GM12878 (cell line): ENCODE results near the gene PTMA. TPM values are rescaled to one million over a fixed set of nuclear protein-coding genes. Genes with fewer than 3 reads are reported as not detected.
A peak's percentile ranks its signal among the peaks of the same experiment; 100 is the strongest.

Source experiments
- ATAC-seq: fragments of 200-7000 bp; cut with Tn5 transposase; 3 replicates; pipeline ENCODE4 v1.9.1; 2020; ENCODE audit warnings: mild to moderate bottlenecking, moderate library complexity
- BruUV-seq: library from RNA; stranded (reverse); fragments of 400-500 nt; replicated peaks from 2 replicates; lab custom pipeline; 2021; lab: Mats Ljungman, UMichigan
- CTCF ChIA-PET: fragments of 300-600 bp; sonication (Branson Sonifier 250); formaldehyde crosslinking; extraction: SDS; loops from one replicate; lab custom pipeline; 2021; ENCODE audit warnings: inconsistent platforms; lab: Yijun Ruan, JAX
- POLR2A ChIA-PET: fragments of 350-600 bp; formaldehyde crosslinking; extraction: SDS; loops from one replicate; lab custom pipeline; 2021; ENCODE audit warnings: inconsistent platforms; lab: Charles Lee
- RAD21 ChIA-PET: fragments of 300-600 bp; sonication (Branson Sonifier 250); formaldehyde crosslinking; loops from one replicate; lab custom pipeline; 2023; ENCODE audit warnings: antibody characterized with exemption; ENCODE audit not compliant: unreplicated experiment; lab: Charles Lee
- SMC1A ChIA-PET: fragments of 300-600 bp; sonication (Branson Sonifier 250); formaldehyde crosslinking; loops from one replicate; lab custom pipeline; 2023; ENCODE audit not compliant: unreplicated experiment, uncharacterized antibody; lab: Charles Lee
- DNase-seq: peaks from one replicate; pipeline ENCODE4 v3.0.0-alpha.2; 2011; ENCODE audit warnings: low read depth, low spot score
- FAIRE-seq: peaks from 3 replicates; lab custom pipeline; 2011; peaks lifted over from hg19 to GRCh38; lab: Jason Lieb, UNC
- H2AFZ ChIP-seq: 2 replicates; pipeline ENCODE4 v1.6.0; 2011; ENCODE audit warnings: low read depth, low read length, control low read depth; ENCODE audit not compliant: control insufficient read depth
- H3K27ac ChIP-seq: 2 replicates; pipeline ENCODE4 v1.5.1; 2011; ENCODE audit warnings: control low read depth; ENCODE audit not compliant: control insufficient read depth, insufficient read depth
- H3K27me3 ChIP-seq, 2 experiments: replicated peaks in 1 of 2; 2 replicates each; pipeline versions ENCODE4 v1.6.0 to v1.6.1; 2011; ENCODE audit warnings: low read length in 1 of 2; ENCODE audit not compliant: control insufficient read depth in 2 of 2, insufficient read depth in 2 of 2
- H3K36me3 ChIP-seq, 2 experiments: 2 replicates each; pipeline ENCODE4 v1.5.1; 2011; ENCODE audit warnings: low read length in 1 of 2; ENCODE audit not compliant: control insufficient read depth in 2 of 2, insufficient read depth in 2 of 2
- H3K4me1 ChIP-seq: 2 replicates; pipeline ENCODE4 v1.6.1; 2011; ENCODE audit warnings: mild to moderate bottlenecking, low read length, moderate library complexity, mixed read lengths; ENCODE audit not compliant: control insufficient read depth, insufficient read depth
- H3K4me2 ChIP-seq: 2 replicates; pipeline ENCODE4 v1.6.0; 2011; ENCODE audit warnings: control low read depth; ENCODE audit not compliant: control insufficient read depth, insufficient read depth
- H3K4me3 ChIP-seq: fragments of 200-600 bp; sonication (generic); 2 replicates; pipeline ENCODE4 v1.5.1; 2016
- H3K79me2 ChIP-seq: 2 replicates; pipeline ENCODE4 v1.6.0; 2011; ENCODE audit warnings: low read length; ENCODE audit not compliant: control insufficient read depth, insufficient read depth
- H3K9ac ChIP-seq: 2 replicates; pipeline ENCODE4 v1.8.0; 2011; ENCODE audit warnings: low read length, control low read depth, mixed read lengths; ENCODE audit not compliant: control insufficient read depth, insufficient read depth
- H3K9me3 ChIP-seq: replicated peaks from 3 replicates; pipeline ENCODE4 v1.5.1; 2011; ENCODE audit warnings: mild to moderate bottlenecking, low read length; ENCODE audit not compliant: control insufficient read depth, insufficient read depth
- H4K20me1 ChIP-seq: 2 replicates; pipeline ENCODE4 v1.6.0; 2011; ENCODE audit not compliant: control insufficient read depth, insufficient read depth
- ATF3 ChIP-seq: IDR thresholded peaks from 2 replicates; pipeline ENCODE4 v1.6.1; 2011; ENCODE audit warnings: low read depth, mild to moderate bottlenecking, low read length, moderate library complexity, borderline replicate concordance; ENCODE audit errors: extremely low read depth
- BCL11A ChIP-seq: IDR thresholded peaks from 2 replicates; pipeline ENCODE4 v1.6.1; 2011; ENCODE audit warnings: low read depth, low read length
- EGR1 ChIP-seq, 2 experiments: IDR thresholded peaks; 1 replicate in 1 of 2; 2 replicates in 1 of 2; pipeline ENCODE4 v1.6.1; 2011 to 2012; ENCODE audit warnings: low read depth in 2 of 2, low read length in 2 of 2, borderline replicate concordance in 1 of 2, mild to moderate bottlenecking in 1 of 2, moderate library complexity in 1 of 2
- FOS ChIP-seq: IDR thresholded peaks from 3 replicates; pipeline ENCODE4 v1.6.1; 2011; ENCODE audit warnings: borderline replicate concordance; ENCODE audit not compliant: insufficient read length; ENCODE audit errors: extremely low read depth
- IRF4 ChIP-seq: IDR thresholded peaks from 2 replicates; pipeline ENCODE4 v1.6.1; 2011; ENCODE audit warnings: low read depth, low read length
- LARP7 ChIP-seq: fragments of 450-650 bp; IDR thresholded peaks from 2 replicates; pipeline ENCODE4 v1.6.1; 2017; ENCODE audit warnings: mild to moderate bottlenecking
- MYB ChIP-seq: fragments of 150-350 bp; IDR thresholded peaks from 2 replicates; pipeline ENCODE4 v1.6.1; 2014; ENCODE audit warnings: mild to moderate bottlenecking, low read depth, low read length, borderline replicate concordance
- NFYB ChIP-seq: IDR thresholded peaks from 2 replicates; pipeline ENCODE4 v1.6.1; 2011; ENCODE audit warnings: low read depth, mild to moderate bottlenecking, low read length, improper control_type of control experiment, moderate library complexity; ENCODE audit not compliant: insufficient read depth
- POLR2A ChIP-seq: IDR thresholded peaks from 2 replicates; pipeline ENCODE4 v1.6.1; 2011; ENCODE audit warnings: low read depth, mild to moderate bottlenecking, low read length
- RAD51 ChIP-seq: fragments of 450-650 bp; IDR thresholded peaks from 2 replicates; pipeline ENCODE4 v1.6.1; 2016; ENCODE audit warnings: moderate library complexity, mild to moderate bottlenecking, inconsistent platforms
- SIN3A ChIP-seq: IDR thresholded peaks from 2 replicates; pipeline ENCODE4 v1.6.1; 2012; ENCODE audit warnings: low read depth, low read length, improper control_type of control experiment
- SPI1 ChIP-seq: IDR thresholded peaks from 2 replicates; pipeline ENCODE4 v1.6.1; 2011; ENCODE audit warnings: low read depth, mild to moderate bottlenecking, low read length, moderate library complexity, borderline replicate concordance; ENCODE audit not compliant: insufficient read depth
- SREBF2 ChIP-seq: IDR thresholded peaks from 2 replicates; pipeline ENCODE4 v1.6.1; 2012; ENCODE audit warnings: mild to moderate bottlenecking, low read length
- SRF ChIP-seq, 2 experiments: IDR thresholded peaks; 2 replicates each; pipeline ENCODE4 v1.6.1; 2011; ENCODE audit warnings: low read depth in 2 of 2, low read length in 2 of 2, mild to moderate bottlenecking in 1 of 2, moderate library complexity in 1 of 2
- TCF3 ChIP-seq: IDR thresholded peaks from 2 replicates; pipeline ENCODE4 v1.6.1; 2012; ENCODE audit warnings: low read depth, mild to moderate bottlenecking, low read length, borderline replicate concordance; ENCODE audit not compliant: insufficient read depth
- YBX1 ChIP-seq: fragments of 450-650 bp; IDR thresholded peaks from 2 replicates; pipeline ENCODE4 v1.6.1; 2016; ENCODE audit warnings: antibody characterized with exemption
- ZNF384 ChIP-seq: IDR thresholded peaks from 2 replicates; pipeline ENCODE4 v1.6.1; 2012; ENCODE audit warnings: low read depth, mild to moderate bottlenecking, low read length, improper control_type of control experiment, borderline replicate concordance
- WGBS: methylation state at CpG from one replicate; pipeline ENCODE4 v1.1.6; 2016; ENCODE audit warnings: low lambda C conversion rate; ENCODE audit not compliant: insufficient replicate concordance, insufficient coverage; ENCODE audit errors: missing lambda C conversion rate; 5-methylcytosine and 5-hydroxymethylcytosine counted together
- in situ Hi-C: fragments of 300-500 bp; cut with MboI; formaldehyde crosslinking; loops from 9 replicates; pipeline ENCODE4 v1.14.3; 2018; ENCODE audit warnings: mixed read lengths
- intact Hi-C: fragments of 100-400 bp; cut with micrococcal nuclease; formaldehyde crosslinking; loops from one replicate; pipeline ENCODE4 v1.14.2; 2022; ENCODE audit not compliant: unreplicated experiment
- polyA plus RNA-seq, 11 experiments: library from polyadenylated mRNA; depleted of rRNA in 4 of 11; unstranded in 6 of 11; stranded (reverse) in 5 of 11; fragments of >200 nt; fragmentation: Nextera tagmentation in 4 of 11; fragmentation: Illumina TruSeq in 1 of 11; extraction: Ambion mirVana in 4 of 11; extraction: Trizol in 1 of 11; gene quantifications; 1 replicate in 1 of 11; 2 replicates in 10 of 11; pipeline versions ENCODE4 v1.2.1 to v1.2.3, GENCODE V29; 2011 to 2016; ENCODE audit warnings: inconsistent platforms in 2 of 11, missing spikeins in 2 of 11, low read depth in 1 of 11
- total RNA-seq, 4 experiments: library from RNA; depleted of rRNA in 3 of 4; stranded (reverse); fragments of >200 nt in 3 of 4; fragmentation: Illumina TruSeq in 1 of 4; extraction: Trizol in 1 of 4; gene quantifications; 2 replicates each; pipeline versions ENCODE4 v1.2.1 to v1.2.3, GENCODE V29; 2013 to 2021
- TF ChIP-seq, protein P1 (sequence below): fragments of 450-650 bp; IDR thresholded peaks from 2 replicates; pipeline ENCODE4 v1.6.1; 2017; ENCODE audit warnings: low read depth, mild to moderate bottlenecking, moderate library complexity
- TF ChIP-seq, protein P2 (sequence below): IDR thresholded peaks from 2 replicates; pipeline ENCODE4 v1.6.1; 2011; ENCODE audit warnings: borderline replicate concordance, low read depth, mild to moderate bottlenecking, moderate library complexity, mixed read lengths, low read length; ENCODE audit not compliant: insufficient read depth; ENCODE audit errors: extremely low read length

Gene PTMA
- total and polyA plus RNA-seq, 10 of the 15 experiments (the other 5 are each of a cell fraction or from before 2014, with no cell fraction given) = 1,144 to 5,018 (median 3,464) TPM

GRCh38 chr2:231717281-231718171 is 9.2 kb downstream of the PTMA start:
- H2AFZ ChIP-seq = peak overlapping the region; percentile 72
- peak overlapping the region; percentile 64 for H3K9ac ChIP-seq
- no peak for FAIRE-seq
- POLR2A ChIA-PET = interaction anchor here (0.7 to 7.3 kb wide), 6 partner anchors 9 to 520 kb away, joined by 3 to 102 read pairs (median 6); partner anchors contain the start of gene PTMA
- in situ Hi-C loops = loop anchor here (5.0 kb wide), 2 partner anchors 40 to 110 kb away; no protein-coding TSS in a partner anchor
- H3K4me1 ChIP-seq = peaks cover 30% of the 10 kb centered on the region
- BruUV-seq = no TSS peak
- ATAC-seq = peak; percentile 13; the same call in 2 of the 3 replicates
- DNase-seq = peak; percentile 53
- H3K27me3 ChIP-seq = no peaks in the 10 kb centered on the region
- SMC1A ChIA-PET = interaction anchor here (0.7 to 16.5 kb wide), 7 partner anchors 30 to 116 kb away, joined by 3 to 343 read pairs (median 3); no protein-coding TSS in a partner anchor
- CTCF ChIA-PET = interaction anchor here (0.8 to 11.8 kb wide), 14 partner anchors 7 to 156 kb away, joined by 3 to 811 read pairs (median 16); partner anchors contain the start of gene PTMA
- peak overlapping the region; percentile 68 for H3K27ac ChIP-seq
- H3K4me3 ChIP-seq = 0 out of 2 replicates have a peak overlapping the region, but pooled peaks have one; percentile 33
- peaks cover 0 to 14% of the 10 kb centered on the region in 2 experiments; a peak in 3 of 4 replicates for H3K36me3 ChIP-seq
- 42% methylated on average over 12 of the region's 13 CpGs for WGBS
- RAD21 ChIA-PET = interaction anchor here (0.6 to 11.7 kb wide), 3 partner anchors 35 to 105 kb away, joined by 3 to 463 read pairs (median 124); no protein-coding TSS in a partner anchor
- peak overlapping the region; percentile 38; the same call in 1 of the 2 replicates for H3K4me2 ChIP-seq
- peaks cover under 1% of the 10 kb centered on the region; the same call in 1 of the 2 replicates for H4K20me1 ChIP-seq
- peaks cover 3% of the 10 kb centered on the region for H3K79me2 ChIP-seq
- intact Hi-C loops = loop anchor here (1.0 kb wide), 1 partner anchor 154 kb away; no protein-coding TSS in a partner anchor
- no peaks in the 10 kb centered on the region for H3K9me3 ChIP-seq
- TF ChIP-seq SPI1 (peak; percentile 55; the same call in 1 of the 2 replicates), SREBF2 (no peak), RAD51 (peak; percentile 86), EGR1 (IDR thresholded peaks at IDR 0.05; ENCODE audit: borderline replicate concordance in 1 of 2, low read depth in 2 of 2, low read length in 2 of 2) (no peak), IRF4 (no peak), NFYB (peak; percentile 93), SIN3A (no peak), FOS (peak; percentile 29), BCL11A (no peak), ATF3 (peak; percentile 70; the same call in 1 of the 2 replicates), POLR2A (peak; percentile 60), TCF3 (no peak), ZNF384 (peak; percentile 85), YBX1 (no peak), LARP7 (no peak), SRF (IDR thresholded peaks at IDR 0.05; ENCODE audit: low read depth in 2 of 2, low read length in 2 of 2) (no peak), MYB (no peak)
- TF ChIP-seq, protein P1, sequence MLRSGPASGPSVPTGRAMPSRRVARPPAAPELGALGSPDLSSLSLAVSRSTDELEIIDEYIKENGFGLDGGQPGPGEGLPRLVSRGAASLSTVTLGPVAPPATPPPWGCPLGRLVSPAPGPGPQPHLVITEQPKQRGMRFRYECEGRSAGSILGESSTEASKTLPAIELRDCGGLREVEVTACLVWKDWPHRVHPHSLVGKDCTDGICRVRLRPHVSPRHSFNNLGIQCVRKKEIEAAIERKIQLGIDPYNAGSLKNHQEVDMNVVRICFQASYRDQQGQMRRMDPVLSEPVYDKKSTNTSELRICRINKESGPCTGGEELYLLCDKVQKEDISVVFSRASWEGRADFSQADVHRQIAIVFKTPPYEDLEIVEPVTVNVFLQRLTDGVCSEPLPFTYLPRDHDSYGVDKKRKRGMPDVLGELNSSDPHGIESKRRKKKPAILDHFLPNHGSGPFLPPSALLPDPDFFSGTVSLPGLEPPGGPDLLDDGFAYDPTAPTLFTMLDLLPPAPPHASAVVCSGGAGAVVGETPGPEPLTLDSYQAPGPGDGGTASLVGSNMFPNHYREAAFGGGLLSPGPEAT = no peak
- TF ChIP-seq, protein P2, sequence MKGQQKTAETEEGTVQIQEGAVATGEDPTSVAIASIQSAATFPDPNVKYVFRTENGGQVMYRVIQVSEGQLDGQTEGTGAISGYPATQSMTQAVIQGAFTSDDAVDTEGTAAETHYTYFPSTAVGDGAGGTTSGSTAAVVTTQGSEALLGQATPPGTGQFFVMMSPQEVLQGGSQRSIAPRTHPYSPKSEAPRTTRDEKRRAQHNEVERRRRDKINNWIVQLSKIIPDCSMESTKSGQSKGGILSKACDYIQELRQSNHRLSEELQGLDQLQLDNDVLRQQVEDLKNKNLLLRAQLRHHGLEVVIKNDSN = peak; percentile 88
